Smooth muscle cell (in vitro differentiated cells): ENCODE results near the gene LARP4. TPM values are rescaled to one million over a fixed set of nuclear protein-coding genes. Genes with fewer than 3 reads are reported as not detected.
"Not testable (repeated sequence)": the region's sequence is repeated elsewhere in the genome, so short reads cannot be mapped to it uniquely, and the experiment has no call there.

Experiments
- DNase-seq: peaks from one replicate; lab custom pipeline; 2025; ENCODE audit not compliant: unreplicated experiment; lab: John Stamatoyannopoulos, UW
- H2AFZ ChIP-seq: fragments of 200-600 bp; sonication (generic); 2 replicates; pipeline ENCODE4 v1.6.0; 2016; ENCODE audit warnings: antibody characterized with exemption, low read depth, mild to moderate bottlenecking
- H3F3A ChIP-seq: fragments of 200-600 bp; sonication (generic); 2 replicates; pipeline ENCODE4 v1.6.0; 2017; ENCODE audit warnings: antibody characterized with exemption, low read depth
- H3K27ac ChIP-seq: fragments of 200-600 bp; sonication (generic); 2 replicates; pipeline ENCODE4 v1.5.1; 2016; ENCODE audit warnings: low read depth, mild to moderate bottlenecking
- H3K27me3 ChIP-seq: fragments of 200-600 bp; sonication (generic); 2 replicates; pipeline ENCODE4 v1.6.1; 2016; ENCODE audit warnings: low read depth, mild to moderate bottlenecking
- H3K36me3 ChIP-seq: fragments of 200-600 bp; sonication (generic); 2 replicates; pipeline ENCODE4 v1.5.1; 2016; ENCODE audit warnings: low read depth
- H3K4me1 ChIP-seq: fragments of 200-600 bp; sonication (generic); 2 replicates; pipeline ENCODE4 v1.5.1; 2016; ENCODE audit warnings: low read depth
- H3K4me2 ChIP-seq: fragments of 200-600 bp; sonication (generic); 2 replicates; pipeline ENCODE4 v1.6.0; 2016; ENCODE audit warnings: mild to moderate bottlenecking
- H3K4me3 ChIP-seq: fragments of 200-600 bp; sonication (generic); 2 replicates; pipeline ENCODE4 v1.5.1; 2016; ENCODE audit warnings: mild to moderate bottlenecking
- H3K79me2 ChIP-seq: fragments of 200-600 bp; sonication (generic); 2 replicates; pipeline ENCODE4 v1.6.0; 2016; ENCODE audit warnings: low read depth, mild to moderate bottlenecking
- H3K9ac ChIP-seq: fragments of 200-600 bp; sonication (generic); 2 replicates; pipeline ENCODE4 v1.6.0; 2016; ENCODE audit warnings: low read depth
- H3K9me3 ChIP-seq: fragments of 200-600 bp; sonication (generic); replicated peaks from 2 replicates; pipeline ENCODE4 v1.5.1; 2016; ENCODE audit warnings: low read depth
- H4K20me1 ChIP-seq: fragments of 200-600 bp; sonication (generic); 2 replicates; pipeline ENCODE4 v1.6.0; 2016; ENCODE audit warnings: low read depth
- WGBS: methylation state at CpG from one replicate; pipeline ENCODE4 v1.1.7; 2016; ENCODE audit warnings: low lambda C conversion rate; 5-methylcytosine and 5-hydroxymethylcytosine counted together
- polyA plus RNA-seq: library from polyadenylated mRNA; unstranded; fragments of >200 nt; fragmentation: Nextera tagmentation; extraction: Ambion mirVana; gene quantifications from 2 replicates; pipeline ENCODE4 v1.2.1, GENCODE V29; 2016
- total RNA-seq: library from RNA; depleted of rRNA; stranded (reverse); fragments of >200 nt; gene quantifications from 2 replicates; pipeline ENCODE4 v1.2.3, GENCODE V29; 2014
- TF ChIP-seq, protein P1 (sequence below): fragments of 200-600 bp; sonication (generic); IDR thresholded peaks from 2 replicates; pipeline ENCODE4 v1.5.1; 2017; ENCODE audit warnings: borderline replicate concordance, mild to moderate bottlenecking, antibody characterized with exemption; ENCODE audit not compliant: insufficient read depth, poor library complexity, severe bottlenecking

The LARP4 gene
- total and polyA plus RNA-seq, 2 experiments from 2014 or later = 11.7 to 37.9 TPM

DNA sequence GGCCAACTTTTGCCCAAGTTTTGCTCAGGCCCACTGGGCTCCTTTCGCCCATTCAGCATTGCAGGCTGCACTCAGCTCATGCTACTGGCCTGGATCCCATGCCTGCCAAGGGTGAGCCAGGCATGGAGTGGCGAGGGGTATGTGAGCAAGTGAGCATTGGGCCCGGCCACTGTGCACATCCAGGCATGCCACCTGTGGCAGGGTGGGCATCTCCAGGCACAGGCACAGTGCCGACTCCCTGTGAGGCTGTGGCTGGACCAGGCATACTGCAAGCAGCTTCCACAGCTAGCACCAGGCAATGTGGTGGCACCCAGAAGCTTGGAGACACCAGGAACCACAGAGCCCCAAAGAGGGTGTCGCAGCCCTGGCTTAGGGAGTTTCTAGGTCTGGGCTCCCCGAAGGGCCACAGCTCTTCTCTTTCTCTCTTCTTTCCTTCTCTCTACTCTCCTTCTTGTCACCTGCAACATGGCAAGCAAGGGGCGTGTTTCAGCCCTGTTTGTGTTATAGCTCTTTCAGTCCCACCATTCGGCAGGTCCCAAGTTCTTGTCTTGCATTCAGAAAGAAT lies 19.8 kb upstream of the LARP4 start:
- Histone ChIP-seq H4K20me1 (no peaks in the 10 kb centered on the region), H3K79me2 (no peaks in the 10 kb centered on the region), H3K36me3 (no peaks in the 10 kb centered on the region), H3F3A (no peaks in the 10 kb centered on the region), H3K27ac (no peak overlapping the region), H3K9me3 (no peaks in the 10 kb centered on the region), H3K4me3 (no peak overlapping the region), H2AFZ (no peak overlapping the region), H3K4me2 (no peak overlapping the region), H3K4me1 (no peaks in the 10 kb centered on the region), H3K9ac (no peak overlapping the region), H3K27me3 (no peaks in the 10 kb centered on the region)
- WGBS = 94% methylated on average over 8 of the region's 8 CpGs
- TF ChIP-seq, protein P1, sequence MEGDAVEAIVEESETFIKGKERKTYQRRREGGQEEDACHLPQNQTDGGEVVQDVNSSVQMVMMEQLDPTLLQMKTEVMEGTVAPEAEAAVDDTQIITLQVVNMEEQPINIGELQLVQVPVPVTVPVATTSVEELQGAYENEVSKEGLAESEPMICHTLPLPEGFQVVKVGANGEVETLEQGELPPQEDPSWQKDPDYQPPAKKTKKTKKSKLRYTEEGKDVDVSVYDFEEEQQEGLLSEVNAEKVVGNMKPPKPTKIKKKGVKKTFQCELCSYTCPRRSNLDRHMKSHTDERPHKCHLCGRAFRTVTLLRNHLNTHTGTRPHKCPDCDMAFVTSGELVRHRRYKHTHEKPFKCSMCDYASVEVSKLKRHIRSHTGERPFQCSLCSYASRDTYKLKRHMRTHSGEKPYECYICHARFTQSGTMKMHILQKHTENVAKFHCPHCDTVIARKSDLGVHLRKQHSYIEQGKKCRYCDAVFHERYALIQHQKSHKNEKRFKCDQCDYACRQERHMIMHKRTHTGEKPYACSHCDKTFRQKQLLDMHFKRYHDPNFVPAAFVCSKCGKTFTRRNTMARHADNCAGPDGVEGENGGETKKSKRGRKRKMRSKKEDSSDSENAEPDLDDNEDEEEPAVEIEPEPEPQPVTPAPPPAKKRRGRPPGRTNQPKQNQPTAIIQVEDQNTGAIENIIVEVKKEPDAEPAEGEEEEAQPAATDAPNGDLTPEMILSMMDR = no peak
- no peak for DNase-seq

DNA sequence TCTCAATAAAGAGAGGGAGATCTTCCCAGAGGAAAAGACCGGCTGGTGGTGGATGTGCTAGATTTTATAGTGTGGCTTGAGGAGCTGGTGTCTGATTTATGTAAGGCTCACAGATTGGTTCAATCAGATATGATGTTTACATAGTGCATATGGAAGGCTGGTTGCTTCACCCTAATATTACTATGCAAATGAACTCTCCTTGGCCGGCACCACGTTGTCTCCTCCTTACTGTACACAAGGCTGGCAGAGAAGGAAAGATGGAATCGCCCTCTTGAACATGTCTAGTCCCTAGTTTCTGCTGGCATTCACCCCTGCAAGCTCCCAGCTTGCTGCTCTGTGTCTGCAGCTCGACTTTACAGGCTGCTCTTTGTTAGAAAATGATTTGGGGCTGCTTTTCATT lies 13.2 kb upstream of the LARP4 start:
- H3K9ac ChIP-seq = no peak overlapping the region
- H3K27ac ChIP-seq = no peak overlapping the region
- TF ChIP-seq, protein P1 = no peak
- peak overlapping the region; percentile 78 for H2AFZ ChIP-seq
- no peaks in the 10 kb centered on the region for H3K4me1 ChIP-seq
- no peaks in the 10 kb centered on the region for H3F3A ChIP-seq
- no peaks in the 10 kb centered on the region for H3K79me2 ChIP-seq
- no peaks in the 10 kb centered on the region for H3K9me3 ChIP-seq
- 29% methylated on average over 5 of the region's 5 CpGs for WGBS
- H3K4me2 ChIP-seq = peak overlapping the region; percentile 48
- DNase-seq = no peak
- H3K27me3 ChIP-seq = no peaks in the 10 kb centered on the region
- H3K36me3 ChIP-seq = no peaks in the 10 kb centered on the region
- H4K20me1 ChIP-seq = no peaks in the 10 kb centered on the region
- peak overlapping the region; percentile 16 for H3K4me3 ChIP-seq

DNA sequence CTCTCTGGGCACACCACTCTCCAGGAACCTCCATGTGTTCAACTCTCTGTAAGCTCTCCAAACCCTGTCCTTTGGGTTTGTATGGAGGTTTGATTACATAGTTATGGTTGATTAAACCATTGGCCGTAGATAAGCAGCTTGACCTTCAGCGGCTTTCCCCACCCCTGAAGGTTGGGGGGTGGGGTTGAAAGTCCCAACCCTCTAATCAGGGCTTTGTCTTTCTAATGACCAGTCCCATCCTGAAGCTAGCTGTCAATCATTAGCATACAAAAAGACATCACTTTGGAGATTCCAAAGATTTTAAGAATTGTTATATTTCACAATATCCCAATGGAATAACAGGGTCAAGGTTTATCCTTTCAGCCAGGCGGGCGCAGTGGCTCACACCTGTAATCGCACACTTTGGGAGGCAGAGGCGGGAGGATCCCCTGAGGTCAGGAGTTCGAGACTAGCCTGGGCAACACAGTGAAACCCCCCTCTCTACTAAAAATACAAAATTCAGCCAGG lies 12.7 kb upstream of the LARP4 start:
- H3K4me3 ChIP-seq = no peak overlapping the region
- no peaks in the 10 kb centered on the region for H3K4me1 ChIP-seq
- WGBS = 57% methylated on average over 7 of the region's 7 CpGs
- TF ChIP-seq, protein P1 = no peak
- no peak overlapping the region for H3K27ac ChIP-seq
- H3K36me3 ChIP-seq = no peaks in the 10 kb centered on the region
- H3K9ac ChIP-seq = no peak overlapping the region
- H4K20me1 ChIP-seq = no peaks in the 10 kb centered on the region
- DNase-seq = no peak
- H2AFZ ChIP-seq = peak overlapping the region; percentile 78
- no peaks in the 10 kb centered on the region for H3K27me3 ChIP-seq
- no peaks in the 10 kb centered on the region for H3K79me2 ChIP-seq
- H3K9me3 ChIP-seq = no peaks in the 10 kb centered on the region
- H3F3A ChIP-seq = no peaks in the 10 kb centered on the region
- peak overlapping the region; percentile 48 for H3K4me2 ChIP-seq

DNA sequence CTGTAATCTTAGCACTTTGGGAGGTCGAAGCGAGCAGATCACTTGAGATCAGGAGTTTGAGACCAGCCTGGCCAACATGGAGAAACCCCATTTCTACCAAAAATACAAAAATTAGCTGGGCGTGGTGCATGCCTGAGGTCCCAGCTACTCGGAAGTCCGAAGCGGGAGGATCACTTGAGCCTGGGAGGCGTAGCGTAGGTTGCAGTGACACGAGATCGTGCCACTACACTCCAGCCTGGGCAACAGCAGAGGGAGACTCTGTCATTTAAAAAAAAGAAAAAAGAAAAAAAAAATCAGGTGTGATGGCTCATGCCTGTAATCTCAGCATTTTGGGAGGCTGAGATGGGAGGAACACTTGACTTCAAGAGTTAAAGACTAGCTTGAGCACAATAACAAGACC lies 11.9 kb upstream of the LARP4 start:
- H3F3A ChIP-seq, H4K20me1 ChIP-seq, H3K9me3 ChIP-seq, H3K9ac ChIP-seq, H3K4me3 ChIP-seq, DNase-seq, H3K27ac ChIP-seq, H2AFZ ChIP-seq, H3K36me3 ChIP-seq, H3K27me3 ChIP-seq, H3K4me2 ChIP-seq, H3K4me1 ChIP-seq, H3K79me2 ChIP-seq: not testable (repeated sequence)
- 89% methylated on average over 10 of the region's 10 CpGs for WGBS
